CD14-positive monocyte (primary cell): ENCODE data around the gene RSPRY1. TPM values are rescaled to one million over a fixed set of nuclear protein-coding genes. Genes with fewer than 3 reads are reported as not detected.

Experiments used
- DNase-seq, 3 donors: peaks; one replicate each; pipeline ENCODE4 v3.0.0-alpha.2; 2011 to 2022
- H2AFZ ChIP-seq: 2 replicates; pipeline ENCODE4 v1.6.0; 2012; ENCODE audit warnings: mild to moderate bottlenecking, low read depth, low read length, inconsistent platforms; ENCODE audit not compliant: insufficient read depth, poor library complexity, severe bottlenecking
- H3K27ac ChIP-seq, 2 donors: 1 replicate in 1 of 2; 2 replicates in 1 of 2; pipeline ENCODE4 v1.5.1; 2012 to 2013; ENCODE audit warnings: low read length in 2 of 2, control low read depth in 1 of 2, inconsistent platforms in 1 of 2, low read depth in 1 of 2, mild to moderate bottlenecking in 1 of 2
- H3K27me3 ChIP-seq, 2 donors: one replicate each; pipeline versions ENCODE4 v1.6.0 to v1.6.1; 2011 to 2013; ENCODE audit warnings: low read length in 2 of 2; ENCODE audit not compliant: control insufficient read depth in 2 of 2, insufficient read depth in 2 of 2
- H3K36me3 ChIP-seq, 2 donors: replicated peaks in 1 of 2; 1 replicate in 1 of 2; 2 replicates in 1 of 2; pipeline versions ENCODE4 v1.5.1 to v1.6.1; 2012 to 2013; ENCODE audit warnings: low read length in 2 of 2, control low read depth in 1 of 2, inconsistent platforms in 1 of 2, mild to moderate bottlenecking in 1 of 2; ENCODE audit not compliant: insufficient read depth in 2 of 2, control insufficient read depth in 1 of 2
- H3K4me1 ChIP-seq, 2 donors: 1 replicate in 1 of 2; 2 replicates in 1 of 2; pipeline versions ENCODE4 v1.5.1 to v1.6.1; 2012 to 2013; ENCODE audit warnings: low read length in 2 of 2, control low read depth in 1 of 2, inconsistent platforms in 1 of 2, mild to moderate bottlenecking in 1 of 2, moderate library complexity in 1 of 2; ENCODE audit not compliant: insufficient read depth in 2 of 2, control insufficient read depth in 1 of 2
- H3K4me2 ChIP-seq: replicated peaks from 2 replicates; pipeline ENCODE3; 2012; ENCODE audit warnings: low read length, moderate library complexity, mild to moderate bottlenecking; ENCODE audit not compliant: poor library complexity, severe bottlenecking; ENCODE audit errors: extremely low read depth
- H3K4me3 ChIP-seq, 3 experiments: fragments of 200-600 bp in 1 of 3; sonication (generic) in 1 of 3; replicated peaks in 1 of 3; 1 replicate in 2 of 3; 2 replicates in 1 of 3; pipeline ENCODE4 v1.5.1; 2011 to 2013; ENCODE audit warnings: low read length in 3 of 3, mild to moderate bottlenecking in 3 of 3, control low read depth in 2 of 3, low read depth in 2 of 3, inconsistent platforms in 1 of 3, moderate library complexity in 1 of 3
- H3K79me2 ChIP-seq: 2 replicates; pipeline ENCODE4 v1.6.0; 2012; ENCODE audit warnings: mild to moderate bottlenecking, control low read depth, inconsistent platforms, low read length, moderate library complexity; ENCODE audit not compliant: insufficient read depth
- H3K9ac ChIP-seq: 2 replicates; pipeline ENCODE4 v1.6.0; 2017; ENCODE audit warnings: low read length, mild to moderate bottlenecking; ENCODE audit not compliant: insufficient read depth, poor library complexity, severe bottlenecking
- H3K9me3 ChIP-seq, 2 donors: replicated peaks in 1 of 2; 1 replicate in 1 of 2; 2 replicates in 1 of 2; pipeline versions ENCODE4 v1.5.1 to v1.6.1; 2012 to 2013; ENCODE audit warnings: low read length in 2 of 2, control low read depth in 1 of 2; ENCODE audit not compliant: control insufficient read depth in 1 of 2, insufficient read depth in 1 of 2
- H4K20me1 ChIP-seq: 2 replicates; pipeline ENCODE4 v1.6.0; 2012; ENCODE audit warnings: mild to moderate bottlenecking, low read length, control low read depth, moderate library complexity; ENCODE audit not compliant: insufficient read depth
- H3K27ac Mint-ChIP-seq, 7 donors: one replicate each; pipeline ENCODE4 v1.8.0; 2020; ENCODE audit warnings: mild to moderate bottlenecking in 7 of 7, mixed read lengths in 7 of 7, moderate library complexity in 6 of 7, inconsistent platforms in 2 of 7
- H3K27me3 Mint-ChIP-seq, 3 donors: one replicate each; pipeline ENCODE4 v1.8.0; 2021 to 2022; ENCODE audit warnings: low read depth in 3 of 3, mild to moderate bottlenecking in 3 of 3, mixed read lengths in 3 of 3, moderate library complexity in 3 of 3, inconsistent platforms in 1 of 3
- H3K36me3 Mint-ChIP-seq, 2 donors: one replicate each; pipeline ENCODE4 v1.8.0; 2020; ENCODE audit warnings: mixed read lengths in 2 of 2, inconsistent platforms in 1 of 2, mild to moderate bottlenecking in 1 of 2
- H3K4me1 Mint-ChIP-seq: one replicate; pipeline ENCODE4 v1.8.0; 2020; ENCODE audit warnings: mild to moderate bottlenecking, mixed read lengths
- H3K4me3 Mint-ChIP-seq, 2 donors: one replicate each; pipeline ENCODE4 v1.8.0; 2020; ENCODE audit warnings: mild to moderate bottlenecking in 2 of 2, mixed read lengths in 2 of 2, moderate library complexity in 1 of 2
- H3K9me3 Mint-ChIP-seq, 7 donors: one replicate each; pipeline ENCODE4 v1.8.0; 2020 to 2022; ENCODE audit warnings: mixed read lengths in 7 of 7, mild to moderate bottlenecking in 6 of 7, moderate library complexity in 6 of 7, inconsistent platforms in 2 of 7
- CTCF ChIP-seq: fragments of 200-600 bp; IDR thresholded peaks from one replicate; pipeline ENCODE4 v1.8.0; 2022; ENCODE audit warnings: antibody characterized with exemption, mild to moderate bottlenecking
- WGBS: methylation state at CpG from one replicate; pipeline ENCODE4 v1.1.5; 2013; ENCODE audit warnings: missing lambda C conversion rate; ENCODE audit not compliant: insufficient coverage; 5-methylcytosine and 5-hydroxymethylcytosine counted together
- intact Hi-C, 2 donors: fragments of 100-400 bp; cut with micrococcal nuclease; formaldehyde crosslinking; loops; one replicate each; pipeline versions ENCODE4 v1.15.0 to v1.15.1; 2023
- polyA plus RNA-seq, 3 donors: library from polyadenylated mRNA; depleted of rRNA in 1 of 3; unstranded in 2 of 3; stranded (reverse) in 1 of 3; fragments of 300-500 nt in 2 of 3; fragments of >200 nt in 1 of 3; fragmentation: Illumina TruSeq in 2 of 3; gene quantifications; 1 replicate in 2 of 3; 2 replicates in 1 of 3; pipeline ENCODE4 v1.2.3, GENCODE V29; 2012 to 2021

The RSPRY1 gene
- polyA plus RNA-seq, 3 donors = 15.7 to 28.3 (median 21.3) TPM

- H3K27me3 Mint-ChIP-seq = peaks cover 0 to 2% (median 2%) of the 10 kb centered on the region in 3 donors
- Histone ChIP-seq H3K79me2 (no peaks in the 10 kb centered on the region), H3K4me1 (peaks cover 25 to 32% of the 10 kb centered on the region in 2 donors), H3K9ac (no peak overlapping the region), H3K4me3 (no peak overlapping the region), H3K9me3 (no peaks in the 10 kb centered on the region), H3K4me2 (no peak overlapping the region), H4K20me1 (peaks cover 12% of the 10 kb centered on the region), H2AFZ (no peak overlapping the region), H3K27me3 (no peaks in the 10 kb centered on the region), H3K36me3 (peaks cover 5 to 58% of the 10 kb centered on the region in 2 donors), H3K27ac (no peak overlapping the region)
- intact Hi-C loops = no loop called here
- 88% methylated on average over 12 of the region's 14 CpGs for WGBS
- H3K9me3 Mint-ChIP-seq = no peaks in the 10 kb centered on the region
- no peak overlapping the region for H3K4me3 Mint-ChIP-seq
- H3K36me3 Mint-ChIP-seq = peaks cover 29 to 60% of the 10 kb centered on the region in 2 donors
- DNase-seq = no peak
- peaks cover 52% of the 10 kb centered on the region for H3K4me1 Mint-ChIP-seq
- TF ChIP-seq CTCF = no peak
- H3K27ac Mint-ChIP-seq = no peak overlapping the region
Observed at GRCh38 chr16:57143149-57143921, 42.8 kb upstream of the RSPRY1 start.

GRCh38 chr16:57144027-57144426, 42.1 kb upstream of the RSPRY1 start:
- Mint-ChIP-seq H3K27me3 (peaks cover 0 to under 1% (median 0%) of the 10 kb centered on the region in 3 donors), H3K36me3 (peaks cover 29 to 60% of the 10 kb centered on the region in 2 donors), H3K4me3 (no peak overlapping the region), H3K27ac (no peak overlapping the region), H3K4me1 (peaks cover 50% of the 10 kb centered on the region), H3K9me3 (no peaks in the 10 kb centered on the region)
- Histone ChIP-seq H3K4me2 (no peak overlapping the region), H3K27me3 (no peaks in the 10 kb centered on the region), H3K27ac (no peak overlapping the region), H3K9ac (no peak overlapping the region), H3K4me1 (peaks cover 25 to 32% of the 10 kb centered on the region in 2 donors), H2AFZ (no peak overlapping the region), H3K9me3 (no peaks in the 10 kb centered on the region), H3K36me3 (peaks cover 8 to 61% of the 10 kb centered on the region in 2 donors), H3K79me2 (no peaks in the 10 kb centered on the region), H3K4me3 (no peak overlapping the region), H4K20me1 (peaks cover 12% of the 10 kb centered on the region)
- DNase-seq = no peak
- TF ChIP-seq CTCF = no peak
- intact Hi-C loops = no loop called here
- WGBS = no CpG with 5 or more reads among the region's 2 CpGs
